Cardiac fibroblast (primary cell): ENCODE measurements around the gene PORCN.
"Not testable (repeated sequence)": the region's sequence is repeated elsewhere in the genome, so short reads cannot be mapped to it uniquely, and the experiment has no call there.

ENCODE experiments used
- DNase-seq, 2 donors: peaks; one replicate each; pipeline versions ENCODE4 v3.0.0 to v3.0.0-alpha.2; 2010; ENCODE audit warnings: low read depth in 2 of 2
- H3K4me3 ChIP-seq, 2 donors: replicated peaks in 1 of 2; 1 replicate in 1 of 2; 2 replicates in 1 of 2; pipeline ENCODE4 v1.5.1; 2011; ENCODE audit warnings: low read depth in 2 of 2, low read length in 2 of 2, mild to moderate bottlenecking in 2 of 2, moderate library complexity in 1 of 2
- TF ChIP-seq, protein P1 (sequence below): IDR thresholded peaks from one replicate; pipeline ENCODE4 v1.5.1; 2011; ENCODE audit warnings: low read depth, mild to moderate bottlenecking, low read length, inconsistent platforms

Gene PORCN

DNA sequence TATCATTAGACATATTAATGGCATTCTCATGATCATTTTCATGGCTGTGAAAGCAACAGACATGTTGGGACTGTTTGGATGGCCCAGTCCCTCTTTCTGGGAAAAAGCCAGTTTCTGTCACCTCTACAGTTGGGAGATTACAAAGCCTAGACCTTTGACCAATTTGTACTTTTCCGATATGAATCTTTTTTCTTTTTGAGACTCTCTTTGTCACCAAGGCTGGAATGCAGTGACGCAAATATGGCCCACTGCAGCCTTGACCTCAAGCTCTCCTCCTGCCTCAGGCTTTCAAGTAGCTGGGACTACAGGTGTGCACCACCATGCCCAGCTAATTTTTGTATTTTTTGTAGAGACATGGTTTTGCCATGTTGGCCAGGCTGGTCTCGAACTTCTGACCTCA, 40.1 kb downstream of the PORCN start:
- TF ChIP-seq, protein P1, sequence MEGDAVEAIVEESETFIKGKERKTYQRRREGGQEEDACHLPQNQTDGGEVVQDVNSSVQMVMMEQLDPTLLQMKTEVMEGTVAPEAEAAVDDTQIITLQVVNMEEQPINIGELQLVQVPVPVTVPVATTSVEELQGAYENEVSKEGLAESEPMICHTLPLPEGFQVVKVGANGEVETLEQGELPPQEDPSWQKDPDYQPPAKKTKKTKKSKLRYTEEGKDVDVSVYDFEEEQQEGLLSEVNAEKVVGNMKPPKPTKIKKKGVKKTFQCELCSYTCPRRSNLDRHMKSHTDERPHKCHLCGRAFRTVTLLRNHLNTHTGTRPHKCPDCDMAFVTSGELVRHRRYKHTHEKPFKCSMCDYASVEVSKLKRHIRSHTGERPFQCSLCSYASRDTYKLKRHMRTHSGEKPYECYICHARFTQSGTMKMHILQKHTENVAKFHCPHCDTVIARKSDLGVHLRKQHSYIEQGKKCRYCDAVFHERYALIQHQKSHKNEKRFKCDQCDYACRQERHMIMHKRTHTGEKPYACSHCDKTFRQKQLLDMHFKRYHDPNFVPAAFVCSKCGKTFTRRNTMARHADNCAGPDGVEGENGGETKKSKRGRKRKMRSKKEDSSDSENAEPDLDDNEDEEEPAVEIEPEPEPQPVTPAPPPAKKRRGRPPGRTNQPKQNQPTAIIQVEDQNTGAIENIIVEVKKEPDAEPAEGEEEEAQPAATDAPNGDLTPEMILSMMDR = no peak
- DNase-seq = no peak
- H3K4me3 ChIP-seq = no peak overlapping the region

DNA sequence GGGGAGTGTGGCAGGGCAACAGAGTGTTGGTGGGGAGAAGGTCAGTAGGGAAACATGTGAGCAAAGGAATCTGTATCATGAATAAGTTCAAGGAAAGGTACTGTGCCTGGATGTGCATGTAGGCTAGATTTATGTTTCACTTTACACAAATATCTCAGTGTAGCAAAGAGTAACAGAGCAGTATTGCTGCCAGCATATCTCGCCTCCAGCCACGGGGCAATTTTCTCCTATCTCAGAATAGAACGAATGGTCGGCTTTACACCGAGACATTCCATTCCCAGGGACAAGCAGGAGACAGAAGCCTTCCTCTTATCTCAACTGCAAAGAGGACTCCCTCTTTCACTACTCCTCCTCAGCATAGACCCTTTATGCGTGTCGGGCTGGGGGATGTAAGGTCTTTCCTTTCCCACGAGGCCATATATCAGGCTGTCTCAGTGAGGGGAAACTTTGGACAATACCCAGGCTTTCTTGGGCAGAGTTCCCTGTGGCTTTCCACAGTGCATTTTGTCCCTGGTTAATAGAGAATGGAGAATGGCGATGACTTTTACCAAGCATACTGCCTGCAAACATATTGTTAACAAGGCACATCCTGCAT, 47.0 kb downstream of the PORCN start:
- not testable (repeated sequence) for H3K4me3 ChIP-seq
- DNase-seq = peak in 1 of 2 donors; percentile 53

DNA sequence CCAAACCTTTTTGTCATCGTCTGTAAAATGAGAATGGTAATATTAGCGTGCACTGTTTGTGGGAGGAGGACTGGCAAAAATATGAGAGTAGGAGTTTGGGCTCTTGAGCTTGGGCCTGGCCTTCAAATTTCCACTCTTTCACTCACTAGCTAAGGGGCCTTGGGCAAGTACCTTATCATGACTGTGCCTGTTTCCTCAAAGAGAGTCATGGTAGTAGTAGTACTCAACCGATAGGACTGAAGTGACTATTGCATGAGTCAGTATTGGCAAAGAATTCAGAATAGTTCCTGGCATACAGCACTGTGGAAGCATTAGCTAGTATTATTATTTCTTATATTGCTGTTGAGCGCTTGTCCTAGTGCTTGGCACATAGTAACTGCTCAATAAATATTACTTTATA, 49.5 kb downstream of the PORCN start:
- DNase-seq = peak; percentile 84 to 91
- TF ChIP-seq, protein P1 = no peak

DNA sequence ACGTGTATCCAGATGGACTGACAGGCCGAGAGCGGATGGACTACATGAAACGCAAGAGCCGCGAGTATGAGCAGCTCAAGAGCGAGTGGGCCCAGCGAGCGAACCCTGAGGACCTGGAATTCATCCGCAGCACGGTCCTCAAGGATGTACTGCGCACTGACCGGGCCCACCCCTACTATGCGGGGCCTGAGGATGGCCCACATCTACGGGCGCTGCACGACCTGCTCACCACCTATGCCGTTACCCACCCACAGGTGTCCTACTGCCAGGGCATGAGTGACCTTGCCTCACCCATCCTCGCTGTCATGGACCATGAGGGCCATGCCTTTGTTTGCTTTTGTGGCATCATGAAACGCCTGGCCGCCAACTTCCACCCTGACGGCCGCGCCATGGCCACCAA, 50.8 kb downstream of the PORCN start:
- DNase-seq = no peak
- TF ChIP-seq, protein P1 = no peak
- H3K4me3 ChIP-seq = no peak overlapping the region

More for the DNA sequence above, 49.5 kb downstream of the PORCN start:
- no peak overlapping the region for H3K4me3 ChIP-seq

DNA sequence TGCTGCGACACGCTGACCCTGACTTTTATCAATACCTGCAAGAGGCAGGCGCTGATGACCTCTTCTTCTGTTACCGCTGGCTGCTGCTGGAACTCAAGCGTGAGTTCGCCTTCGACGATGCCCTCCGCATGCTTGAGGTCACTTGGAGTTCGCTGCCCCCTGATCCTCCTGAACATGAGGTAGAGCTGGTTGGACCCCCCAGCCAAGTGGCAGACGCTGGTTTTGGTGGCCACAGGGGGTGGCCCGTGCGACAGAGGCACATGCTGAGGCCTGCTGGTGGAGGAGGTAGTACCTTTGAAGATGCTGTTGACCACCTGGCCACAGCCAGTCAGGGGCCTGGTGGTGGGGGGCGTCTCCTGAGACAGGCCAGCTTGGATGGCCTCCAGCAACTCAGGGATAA, 51.3 kb downstream of the PORCN start:
- TF ChIP-seq, protein P1 = no peak
- no peak overlapping the region for H3K4me3 ChIP-seq
- no peak for DNase-seq

DNA sequence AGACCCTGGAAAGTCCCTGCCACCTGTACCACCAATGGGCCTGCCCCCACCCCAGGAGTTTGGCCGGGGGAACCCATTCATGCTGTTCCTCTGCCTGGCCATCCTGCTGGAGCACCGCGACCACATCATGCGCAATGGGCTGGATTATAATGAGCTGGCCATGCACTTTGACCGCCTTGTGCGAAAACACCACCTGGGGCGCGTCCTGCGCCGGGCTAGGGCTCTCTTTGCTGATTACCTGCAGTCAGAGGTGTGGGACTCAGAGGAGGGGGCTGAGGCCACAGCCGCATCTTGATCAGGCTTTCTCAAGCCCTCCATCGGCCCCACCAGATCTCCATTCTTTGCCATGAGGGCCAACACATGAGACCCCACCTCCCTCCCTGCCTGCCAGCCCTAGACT, 51.9 kb downstream of the PORCN start:
- DNase-seq = no peak
- no peak overlapping the region for H3K4me3 ChIP-seq
- TF ChIP-seq, protein P1 = no peak

DNA sequence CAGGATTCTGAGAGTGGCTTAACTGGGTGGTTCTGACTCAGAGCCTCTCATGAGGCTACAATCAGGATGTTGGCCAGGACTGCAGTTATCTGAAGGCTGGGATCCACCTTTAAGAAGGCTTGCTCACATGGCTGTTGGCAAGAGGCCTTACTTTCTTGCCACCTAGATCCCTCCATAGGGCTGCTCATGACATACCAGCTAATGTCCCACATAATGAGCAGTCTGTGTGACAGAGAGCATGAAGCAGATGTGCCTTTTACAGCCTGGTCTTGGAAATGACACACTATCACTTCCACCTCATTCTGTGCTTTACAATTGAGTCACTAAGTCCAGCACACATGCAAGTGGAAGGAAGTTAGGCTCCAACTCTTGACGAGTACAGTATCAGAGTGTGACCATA, 61.2 kb downstream of the PORCN start:
- no peak overlapping the region for H3K4me3 ChIP-seq
- TF ChIP-seq, protein P1 = no peak
- DNase-seq = peak in 1 of 2 donors; percentile 69
